ENCODE measurements around the gene NADSYN1. TPM values are rescaled to one million over a fixed set of nuclear protein-coding genes. Genes with fewer than 3 reads are reported as not detected.
"Not testable (repeated sequence)": the region's sequence is repeated elsewhere in the genome, so short reads cannot be mapped to it uniquely, and the experiment has no call there.

Gene NADSYN1
- total and polyA plus RNA-seq, 8 donors = 28.0 to 320 (median 65.2) TPM

DNA sequence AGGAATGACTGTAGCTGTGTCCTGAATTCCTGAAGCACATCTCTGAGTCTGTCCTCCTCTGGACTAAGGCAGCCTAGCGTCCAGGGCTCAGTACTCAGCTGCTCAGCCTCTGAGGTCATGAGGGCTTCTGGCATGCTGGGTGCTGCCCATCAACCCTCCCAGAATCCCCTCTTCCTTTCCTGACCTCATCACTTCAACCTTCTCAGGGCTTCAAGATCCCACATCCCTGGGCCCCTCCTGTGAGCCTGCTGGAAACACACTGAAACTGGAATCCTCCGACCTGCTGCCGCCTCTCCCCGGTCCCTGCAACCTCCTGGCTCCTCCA is 85.6 kb downstream of the NADSYN1 start:
- no peak overlapping the region for H3K4me3 ChIP-seq
- 80 to 91% (median 87%) methylated on average over 4 of the region's 4 CpGs for WGBS, 5 donors
- no peaks in the 10 kb centered on the region for H3K27me3 ChIP-seq
- no peak for DNase-seq
- no peaks in the 10 kb centered on the region for H3K9me3 ChIP-seq
- H3K4me1 ChIP-seq = no peaks in the 10 kb centered on the region
- intact Hi-C loops (cut with DNase I; ENCODE audit: low total_unique reads) = no loop called here
- no peak overlapping the region for H3K27ac ChIP-seq
- no peaks in the 10 kb centered on the region for H3K36me3 ChIP-seq
- TF ChIP-seq EP300 (IDR thresholded peaks at IDR 0.05) (no peak), POLR2AphosphoS5 (IDR thresholded peaks at IDR 0.05) (no peak), POLR2A (IDR thresholded peaks at IDR 0.05) (no peak)
- TF ChIP-seq, protein P1, sequence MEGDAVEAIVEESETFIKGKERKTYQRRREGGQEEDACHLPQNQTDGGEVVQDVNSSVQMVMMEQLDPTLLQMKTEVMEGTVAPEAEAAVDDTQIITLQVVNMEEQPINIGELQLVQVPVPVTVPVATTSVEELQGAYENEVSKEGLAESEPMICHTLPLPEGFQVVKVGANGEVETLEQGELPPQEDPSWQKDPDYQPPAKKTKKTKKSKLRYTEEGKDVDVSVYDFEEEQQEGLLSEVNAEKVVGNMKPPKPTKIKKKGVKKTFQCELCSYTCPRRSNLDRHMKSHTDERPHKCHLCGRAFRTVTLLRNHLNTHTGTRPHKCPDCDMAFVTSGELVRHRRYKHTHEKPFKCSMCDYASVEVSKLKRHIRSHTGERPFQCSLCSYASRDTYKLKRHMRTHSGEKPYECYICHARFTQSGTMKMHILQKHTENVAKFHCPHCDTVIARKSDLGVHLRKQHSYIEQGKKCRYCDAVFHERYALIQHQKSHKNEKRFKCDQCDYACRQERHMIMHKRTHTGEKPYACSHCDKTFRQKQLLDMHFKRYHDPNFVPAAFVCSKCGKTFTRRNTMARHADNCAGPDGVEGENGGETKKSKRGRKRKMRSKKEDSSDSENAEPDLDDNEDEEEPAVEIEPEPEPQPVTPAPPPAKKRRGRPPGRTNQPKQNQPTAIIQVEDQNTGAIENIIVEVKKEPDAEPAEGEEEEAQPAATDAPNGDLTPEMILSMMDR (IDR thresholded peaks at IDR 0.05) = no peak

DNA sequence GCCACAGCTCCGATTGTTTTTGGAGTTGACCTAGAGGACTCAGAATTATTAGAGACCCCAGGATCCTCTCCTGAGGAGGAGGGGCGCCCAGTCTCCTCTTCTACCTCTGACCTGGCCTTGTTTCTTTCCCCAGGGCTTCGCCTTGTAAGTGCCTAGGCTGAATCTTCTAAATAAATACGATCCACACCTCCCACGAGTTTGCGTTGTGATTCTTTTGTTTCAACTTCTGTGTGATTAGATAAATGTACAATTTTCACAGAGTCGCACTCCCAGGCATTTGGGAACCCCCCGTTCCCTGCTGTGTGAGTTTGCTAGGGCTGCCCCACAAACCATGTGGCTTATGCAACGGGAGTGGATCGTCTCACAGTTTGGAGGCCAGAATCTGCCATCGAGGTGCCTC is 86.0 kb downstream of the NADSYN1 start:
- H3K4me3 ChIP-seq = no peak overlapping the region
- intact Hi-C loops (cut with DNase I; ENCODE audit: low total_unique reads) = no loop called here
- H3K27me3 ChIP-seq = no peaks in the 10 kb centered on the region
- TF ChIP-seq POLR2AphosphoS5 (IDR thresholded peaks at IDR 0.05) (no peak), POLR2A (IDR thresholded peaks at IDR 0.05) (no peak), EP300 (IDR thresholded peaks at IDR 0.05) (no peak)
- TF ChIP-seq, protein P1 (IDR thresholded peaks at IDR 0.05) = no peak
- H3K36me3 ChIP-seq = no peaks in the 10 kb centered on the region
- H3K4me1 ChIP-seq = no peaks in the 10 kb centered on the region
- DNase-seq = no peak
- no peaks in the 10 kb centered on the region for H3K9me3 ChIP-seq
- H3K27ac ChIP-seq = no peak overlapping the region
- 78 to 81% (median 80%) methylated on average over 11 of the region's 11 CpGs for WGBS, 5 donors

DNA sequence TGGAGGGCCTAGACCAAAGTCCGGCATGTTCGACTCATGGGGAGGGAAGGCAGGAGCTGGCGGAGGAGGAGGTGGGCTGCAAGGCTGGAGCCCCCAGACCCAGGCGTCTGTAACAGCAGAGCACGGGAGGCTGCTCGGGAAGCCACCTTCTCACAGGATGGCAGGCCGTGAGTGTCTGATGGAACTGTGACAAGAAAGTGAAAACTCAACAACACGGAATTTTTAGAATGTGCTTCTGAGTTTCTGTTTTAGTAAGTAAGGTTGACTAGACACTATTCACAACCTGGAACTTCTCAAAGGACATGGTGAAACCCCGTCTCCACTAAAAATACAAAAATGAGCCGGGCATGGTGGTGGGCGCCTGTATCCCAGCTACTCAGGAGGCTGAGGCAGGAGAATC is 87.0 kb downstream of the NADSYN1 start:
- H3K27ac ChIP-seq; DNase-seq; H3K4me3 ChIP-seq; H3K27me3 ChIP-seq; intact Hi-C loops (cut with DNase I; ENCODE audit: low total_unique reads); H3K36me3 ChIP-seq; H3K9me3 ChIP-seq; H3K4me1 ChIP-seq: not testable (repeated sequence)
- 90 to 95% (median 93%) methylated on average over 10 to 11 of the region's 11 CpGs for whole genome bisulfite sequencing, 5 donors

DNA sequence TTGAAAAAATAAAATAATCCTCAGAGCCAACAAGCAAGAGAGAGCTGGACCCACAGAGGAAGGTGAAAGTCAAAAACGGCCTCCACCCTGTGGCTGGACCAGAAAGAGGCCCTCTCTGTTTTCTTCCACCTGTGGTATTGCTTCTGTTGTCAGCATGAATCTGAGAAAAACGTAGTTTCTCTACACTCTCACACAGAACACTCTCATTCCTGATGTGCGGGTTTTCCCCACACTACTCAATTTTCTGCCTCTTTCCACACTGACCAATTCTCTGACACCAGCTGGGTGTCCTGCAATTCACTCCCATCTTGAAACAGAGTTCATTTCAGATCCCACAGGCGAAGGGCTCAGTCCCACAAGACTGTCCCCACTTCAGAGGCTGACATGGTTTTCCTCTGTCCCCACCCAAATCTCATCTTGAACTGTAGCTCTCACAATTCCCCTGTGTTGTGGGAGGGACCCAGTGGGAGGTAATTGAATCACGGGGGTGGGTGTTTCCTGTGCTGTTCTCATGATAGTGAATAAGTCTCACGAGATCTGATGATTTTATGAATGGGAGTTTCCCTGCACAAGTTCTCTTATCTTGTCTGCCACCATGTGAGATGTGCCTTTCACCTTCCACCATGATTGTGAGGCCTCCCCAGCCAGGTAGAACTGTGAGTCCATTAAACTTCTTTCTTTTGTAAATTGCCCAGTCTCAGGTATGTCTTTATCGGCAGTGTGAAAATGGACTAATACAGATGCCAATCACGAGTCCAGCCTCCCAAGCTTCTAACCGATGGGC is 87.7 kb downstream of the NADSYN1 start:
- H3K36me3 ChIP-seq; H3K27me3 ChIP-seq; H3K9me3 ChIP-seq; H3K27ac ChIP-seq; H3K4me1 ChIP-seq; intact Hi-C loops (cut with DNase I; ENCODE audit: low total_unique reads); H3K4me3 ChIP-seq; DNase-seq: not testable (repeated sequence)
- 83 to 88% (median 86%) methylated on average over 9 of the region's 9 CpGs for WGBS, 5 donors

DNA sequence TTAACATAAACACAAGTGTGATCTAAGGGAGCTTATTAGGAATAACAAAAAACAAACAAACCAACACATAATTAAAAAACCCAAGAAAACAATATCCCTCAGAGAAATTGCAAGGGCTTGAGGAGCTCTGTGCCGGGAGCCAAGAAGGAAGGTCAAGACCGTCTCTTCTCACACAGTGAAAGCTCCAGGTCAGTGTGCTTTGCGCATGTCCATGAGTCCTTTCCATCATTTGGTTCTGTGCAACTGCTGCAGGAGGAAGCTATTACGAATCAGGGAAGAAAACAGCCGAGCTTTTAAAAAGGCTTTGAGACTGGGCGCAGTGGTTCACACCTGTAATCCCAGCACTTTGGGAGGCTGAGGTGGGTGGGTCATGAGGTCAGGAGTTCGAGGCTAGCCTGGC is 89.4 kb downstream of the NADSYN1 start:
- Histone ChIP-seq H3K27ac (no peak overlapping the region), H3K27me3 (peaks cover 0 to 4% (median 3%) of the 10 kb centered on the region in 3 donors), H3K9me3 (no peaks in the 10 kb centered on the region), H3K4me1 (no peaks in the 10 kb centered on the region), H3K4me3 (no peak overlapping the region), H3K36me3 (no peaks in the 10 kb centered on the region)
- intact Hi-C loops (cut with DNase I; ENCODE audit: low total_unique reads) = no loop called here
- TF ChIP-seq, protein P1 (IDR thresholded peaks at IDR 0.05) = no peak
- WGBS, 5 donors = 68 to 91% (median 85%) methylated on average over 7 of the region's 7 CpGs
- no peak for DNase-seq

All from stomach (tissue), 9 donors.